HepG2 (cell line): ENCODE data around the gene ZNF138. TPM values are rescaled to one million over a fixed set of nuclear protein-coding genes. Genes with fewer than 3 reads are reported as not detected.

ENCODE experiments used
- CEBPG ChIP-seq: IDR thresholded peaks from 2 replicates; pipeline ENCODE4 v1.6.1; 2016
- DR1 ChIP-seq: sonication (generic); formaldehyde crosslinking; IDR thresholded peaks from 2 replicates; pipeline ENCODE4 v1.8.0; 2021; ENCODE audit warnings: mild to moderate bottlenecking, missing genetic modification reagents, inconsistent platforms
- HES4 ChIP-seq: sonication (generic); formaldehyde crosslinking; IDR thresholded peaks from 2 replicates; pipeline ENCODE4 v1.9.0; 2021; ENCODE audit warnings: mild to moderate bottlenecking, missing genetic modification reagents, borderline replicate concordance
- KAT8 ChIP-seq: IDR thresholded peaks from 2 replicates; pipeline ENCODE4 v1.6.1; 2016; ENCODE audit warnings: missing genetic modification reagents, missing compliant biosample characterization
- MIER3 ChIP-seq: IDR thresholded peaks from 2 replicates; pipeline ENCODE4 v1.6.1; 2016; ENCODE audit warnings: missing compliant biosample characterization, borderline replicate concordance
- MIXL1 ChIP-seq: IDR thresholded peaks from 2 replicates; pipeline ENCODE4 v1.6.1; 2016
- NFRKB ChIP-seq: fragments of 450-650 bp; IDR thresholded peaks from 2 replicates; pipeline ENCODE4 v1.6.1; 2017
- NPAS2 ChIP-seq: sonication (generic); formaldehyde crosslinking; IDR thresholded peaks from 2 replicates; pipeline ENCODE4 v1.8.0; 2022; ENCODE audit warnings: mild to moderate bottlenecking, missing genetic modification reagents, borderline replicate concordance
- NR2F1 ChIP-seq, 2 experiments: fragments of 450-650 bp in 1 of 2; formaldehyde crosslinking in 1 of 2; IDR thresholded peaks; 2 replicates each; pipeline versions ENCODE4 v1.5.0 to v1.6.1; 2016 to 2020; ENCODE audit warnings: mild to moderate bottlenecking in 1 of 2, missing compliant biosample characterization in 1 of 2, missing genetic modification reagents in 1 of 2, moderate library complexity in 1 of 2
- PAWR ChIP-seq: sonication (generic); formaldehyde crosslinking; IDR thresholded peaks from 2 replicates; pipeline ENCODE4 v1.4.0; 2020; ENCODE audit warnings: missing genetic modification reagents, mild to moderate bottlenecking, borderline replicate concordance
- PRMT3 ChIP-seq: sonication (generic); formaldehyde crosslinking; IDR thresholded peaks from 2 replicates; pipeline ENCODE4 v1.8.1; 2022; ENCODE audit warnings: low read depth, mild to moderate bottlenecking, moderate library complexity, missing genetic modification reagents, borderline replicate concordance
- RCOR2 ChIP-seq: IDR thresholded peaks from 2 replicates; pipeline ENCODE4 v1.6.1; 2016; ENCODE audit warnings: missing biosample characterization, missing genetic modification reagents
- SCMH1 ChIP-seq: sonication (generic); formaldehyde crosslinking; IDR thresholded peaks from 2 replicates; pipeline ENCODE4 v1.9.0; 2021; ENCODE audit warnings: missing genetic modification reagents, mild to moderate bottlenecking, borderline replicate concordance
- ZNF20 ChIP-seq: sonication (generic); formaldehyde crosslinking; IDR thresholded peaks from 2 replicates; pipeline ENCODE4 v1.4.0; 2020; ENCODE audit warnings: mild to moderate bottlenecking, moderate library complexity, missing genetic modification reagents
- ZNF205 ChIP-seq: IDR thresholded peaks from 2 replicates; pipeline ENCODE4 v1.6.1; 2018; ENCODE audit warnings: missing biosample characterization, missing genetic modification reagents
- ZNF7 ChIP-seq: IDR thresholded peaks from 2 replicates; pipeline ENCODE4 v1.6.1; 2016; ENCODE audit warnings: missing biosample characterization, missing genetic modification reagents
- ZSCAN21 ChIP-seq: sonication (generic); formaldehyde crosslinking; IDR thresholded peaks from 2 replicates; pipeline ENCODE4 v1.8.0; 2022; ENCODE audit warnings: mild to moderate bottlenecking, missing genetic modification reagents, moderate library complexity, borderline replicate concordance
- ZSCAN30 ChIP-seq: sonication (generic); formaldehyde crosslinking; IDR thresholded peaks from 2 replicates; pipeline ENCODE4 v1.5.0; 2020; ENCODE audit warnings: mild to moderate bottlenecking, missing genetic modification reagents
- polyA plus RNA-seq, 8 experiments: library from polyadenylated mRNA; depleted of rRNA in 3 of 8; stranded (reverse) in 7 of 8; unstranded in 1 of 8; fragments of >200 nt; fragmentation: Illumina TruSeq in 4 of 8; extraction: Trizol in 4 of 8; gene quantifications; 2 replicates each; pipeline versions ENCODE4 v1.2.1 to v1.2.3, GENCODE V29; 2011 to 2016; ENCODE audit warnings: low read depth in 4 of 8, missing spikeins in 1 of 8, mixed read lengths in 1 of 8; ENCODE audit not compliant: insufficient read depth in 1 of 8
- total RNA-seq, 5 experiments: library from RNA; depleted of rRNA; stranded (reverse); fragments of >200 nt; fragmentation: Illumina TruSeq; extraction: Trizol; gene quantifications; 2 replicates each; pipeline ENCODE4 v1.2.3, GENCODE V29; 2016; ENCODE audit warnings: low read depth in 1 of 5
- TF ChIP-seq, protein P1 (sequence below): sonication (generic); formaldehyde crosslinking; conservative IDR thresholded peaks from 2 replicates; pipeline ENCODE4 v1.8.1; 2023; ENCODE audit warnings: missing genetic modification reagents
- TF ChIP-seq, protein P2 (sequence below): IDR thresholded peaks from 2 replicates; pipeline ENCODE4 v1.6.1; 2016; ENCODE audit warnings: control low read depth
- TF ChIP-seq, protein P3 (sequence below): sonication (generic); formaldehyde crosslinking; IDR thresholded peaks from 2 replicates; pipeline ENCODE4 v1.5.1; 2020; ENCODE audit warnings: missing genetic modification reagents, mild to moderate bottlenecking, borderline replicate concordance
- TF ChIP-seq, protein P4 (sequence below): sonication (generic); formaldehyde crosslinking; IDR thresholded peaks from 2 replicates; pipeline ENCODE4 v1.5.1; 2020; ENCODE audit warnings: missing genetic modification reagents, mild to moderate bottlenecking, borderline replicate concordance
- TF ChIP-seq, protein P5 (sequence below): IDR thresholded peaks from 2 replicates; pipeline ENCODE4 v1.6.1; 2016; ENCODE audit warnings: mild to moderate bottlenecking, missing biosample characterization, missing genetic modification reagents
- TF ChIP-seq, protein P6 (sequence below): sonication (generic); formaldehyde crosslinking; IDR thresholded peaks from 2 replicates; pipeline ENCODE4 v1.4.0; 2020; ENCODE audit warnings: low read depth, mild to moderate bottlenecking, missing genetic modification reagents

Gene ZNF138
- total and polyA plus RNA-seq, 2 of the 13 experiments (the other 11 are each of a cell fraction or from before 2014, with no cell fraction given), result 2.7 to 5.8 TPM

DNA sequence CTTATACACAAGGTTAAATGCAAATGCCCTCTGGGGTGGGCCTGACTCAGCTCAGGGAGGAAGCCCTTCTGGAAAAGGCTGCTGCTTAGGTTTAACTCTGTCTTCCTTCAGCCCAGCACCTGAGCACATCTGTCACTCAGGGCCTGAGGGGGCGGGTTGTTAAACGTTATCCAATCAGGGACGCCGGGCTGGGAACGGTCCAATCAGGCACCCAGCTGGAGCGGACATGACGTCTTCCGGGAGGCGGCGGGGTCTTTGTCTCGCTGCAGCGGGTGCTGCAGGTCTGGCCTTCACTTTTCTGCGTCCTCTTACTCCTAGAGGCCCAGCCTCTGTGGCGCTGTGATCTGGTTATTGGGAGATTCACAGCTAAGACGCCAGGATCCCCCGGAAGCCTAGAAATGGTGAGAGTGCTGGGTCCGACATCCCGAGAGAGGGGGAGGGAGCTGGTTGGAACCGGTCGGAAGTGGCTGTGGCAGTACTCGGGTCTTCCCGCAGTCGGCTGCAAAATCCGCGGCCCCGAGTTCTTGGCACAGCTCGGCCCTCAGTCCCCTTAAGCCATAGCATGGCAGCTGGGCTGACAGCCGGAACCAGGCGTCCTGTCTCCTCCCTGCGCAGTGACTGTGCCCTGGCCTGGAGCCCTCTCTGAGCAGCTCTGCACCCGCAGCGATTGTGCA is at the start of gene ZNF138 (continued):
- TF ChIP-seq, protein P1, sequence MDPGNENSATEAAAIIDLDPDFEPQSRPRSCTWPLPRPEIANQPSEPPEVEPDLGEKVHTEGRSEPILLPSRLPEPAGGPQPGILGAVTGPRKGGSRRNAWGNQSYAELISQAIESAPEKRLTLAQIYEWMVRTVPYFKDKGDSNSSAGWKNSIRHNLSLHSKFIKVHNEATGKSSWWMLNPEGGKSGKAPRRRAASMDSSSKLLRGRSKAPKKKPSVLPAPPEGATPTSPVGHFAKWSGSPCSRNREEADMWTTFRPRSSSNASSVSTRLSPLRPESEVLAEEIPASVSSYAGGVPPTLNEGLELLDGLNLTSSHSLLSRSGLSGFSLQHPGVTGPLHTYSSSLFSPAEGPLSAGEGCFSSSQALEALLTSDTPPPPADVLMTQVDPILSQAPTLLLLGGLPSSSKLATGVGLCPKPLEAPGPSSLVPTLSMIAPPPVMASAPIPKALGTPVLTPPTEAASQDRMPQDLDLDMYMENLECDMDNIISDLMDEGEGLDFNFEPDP (CRISPR knock-in tag), result no peak
- TF ChIP-seq, protein P2, sequence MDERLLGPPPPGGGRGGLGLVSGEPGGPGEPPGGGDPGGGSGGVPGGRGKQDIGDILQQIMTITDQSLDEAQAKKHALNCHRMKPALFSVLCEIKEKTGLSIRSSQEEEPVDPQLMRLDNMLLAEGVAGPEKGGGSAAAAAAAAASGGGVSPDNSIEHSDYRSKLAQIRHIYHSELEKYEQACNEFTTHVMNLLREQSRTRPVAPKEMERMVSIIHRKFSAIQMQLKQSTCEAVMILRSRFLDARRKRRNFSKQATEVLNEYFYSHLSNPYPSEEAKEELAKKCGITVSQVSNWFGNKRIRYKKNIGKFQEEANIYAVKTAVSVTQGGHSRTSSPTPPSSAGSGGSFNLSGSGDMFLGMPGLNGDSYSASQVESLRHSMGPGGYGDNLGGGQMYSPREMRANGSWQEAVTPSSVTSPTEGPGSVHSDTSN (CRISPR knock-in tag), result peak; percentile 89
- TF ChIP-seq, protein P3, sequence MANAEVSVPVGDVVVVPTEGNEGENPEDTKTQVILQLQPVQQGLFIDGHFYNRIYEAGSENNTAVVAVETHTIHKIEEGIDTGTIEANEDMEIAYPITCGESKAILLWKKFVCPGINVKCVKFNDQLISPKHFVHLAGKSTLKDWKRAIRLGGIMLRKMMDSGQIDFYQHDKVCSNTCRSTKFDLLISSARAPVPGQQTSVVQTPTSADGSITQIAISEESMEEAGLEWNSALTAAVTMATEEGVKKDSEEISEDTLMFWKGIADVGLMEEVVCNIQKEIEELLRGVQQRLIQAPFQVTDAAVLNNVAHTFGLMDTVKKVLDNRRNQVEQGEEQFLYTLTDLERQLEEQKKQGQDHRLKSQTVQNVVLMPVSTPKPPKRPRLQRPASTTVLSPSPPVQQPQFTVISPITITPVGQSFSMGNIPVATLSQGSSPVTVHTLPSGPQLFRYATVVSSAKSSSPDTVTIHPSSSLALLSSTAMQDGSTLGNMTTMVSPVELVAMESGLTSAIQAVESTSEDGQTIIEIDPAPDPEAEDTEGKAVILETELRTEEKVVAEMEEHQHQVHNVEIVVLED (CRISPR knock-in tag), result peak; percentile 56; the same call in 1 of the 2 replicates
- TF ChIP-seq SCMH1 (CRISPR knock-in tag), result no peak
- TF ChIP-seq ZNF205 (CRISPR knock-in tag), result 0 out of 2 replicates have a peak, but pooled peaks have one; percentile 20
- TF ChIP-seq KAT8, result peak; percentile 84
- no peak for TF ChIP-seq ZSCAN21 (CRISPR knock-in tag)
- TF ChIP-seq DR1, result peak; percentile 49
- TF ChIP-seq, protein P4, sequence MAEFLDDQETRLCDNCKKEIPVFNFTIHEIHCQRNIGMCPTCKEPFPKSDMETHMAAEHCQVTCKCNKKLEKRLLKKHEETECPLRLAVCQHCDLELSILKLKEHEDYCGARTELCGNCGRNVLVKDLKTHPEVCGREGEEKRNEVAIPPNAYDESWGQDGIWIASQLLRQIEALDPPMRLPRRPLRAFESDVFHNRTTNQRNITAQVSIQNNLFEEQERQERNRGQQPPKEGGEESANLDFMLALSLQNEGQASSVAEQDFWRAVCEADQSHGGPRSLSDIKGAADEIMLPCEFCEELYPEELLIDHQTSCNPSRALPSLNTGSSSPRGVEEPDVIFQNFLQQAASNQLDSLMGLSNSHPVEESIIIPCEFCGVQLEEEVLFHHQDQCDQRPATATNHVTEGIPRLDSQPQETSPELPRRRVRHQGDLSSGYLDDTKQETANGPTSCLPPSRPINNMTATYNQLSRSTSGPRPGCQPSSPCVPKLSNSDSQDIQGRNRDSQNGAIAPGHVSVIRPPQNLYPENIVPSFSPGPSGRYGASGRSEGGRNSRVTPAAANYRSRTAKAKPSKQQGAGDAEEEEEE (CRISPR knock-in tag), result no peak
- no peak for TF ChIP-seq MIER3 (CRISPR knock-in tag)
- no peak for TF ChIP-seq NR2F1 (CRISPR knock-in tag; IDR thresholded peaks at IDR 0.05)
- TF ChIP-seq ZNF7, result no peak
- TF ChIP-seq, protein P5, sequence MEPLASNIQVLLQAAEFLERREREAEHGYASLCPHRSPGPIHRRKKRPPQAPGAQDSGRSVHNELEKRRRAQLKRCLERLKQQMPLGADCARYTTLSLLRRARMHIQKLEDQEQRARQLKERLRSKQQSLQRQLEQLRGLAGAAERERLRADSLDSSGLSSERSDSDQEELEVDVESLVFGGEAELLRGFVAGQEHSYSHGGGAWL, result no peak
- TF ChIP-seq, protein P6, sequence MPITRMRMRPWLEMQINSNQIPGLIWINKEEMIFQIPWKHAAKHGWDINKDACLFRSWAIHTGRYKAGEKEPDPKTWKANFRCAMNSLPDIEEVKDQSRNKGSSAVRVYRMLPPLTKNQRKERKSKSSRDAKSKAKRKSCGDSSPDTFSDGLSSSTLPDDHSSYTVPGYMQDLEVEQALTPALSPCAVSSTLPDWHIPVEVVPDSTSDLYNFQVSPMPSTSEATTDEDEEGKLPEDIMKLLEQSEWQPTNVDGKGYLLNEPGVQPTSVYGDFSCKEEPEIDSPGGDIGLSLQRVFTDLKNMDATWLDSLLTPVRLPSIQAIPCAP (CRISPR knock-in tag), result no peak
- TF ChIP-seq ZNF20 (CRISPR knock-in tag), result no peak
- no peak for TF ChIP-seq ZSCAN30
- no peak for TF ChIP-seq NPAS2 (CRISPR knock-in tag)
- no peak for TF ChIP-seq PRMT3 (CRISPR knock-in tag)
- TF ChIP-seq RCOR2 (CRISPR knock-in tag), result no peak
- TF ChIP-seq NFRKB, result no peak
- no peak for TF ChIP-seq MIXL1 (CRISPR knock-in tag)
- no peak for TF ChIP-seq PAWR (CRISPR knock-in tag)
- TF ChIP-seq CEBPG (CRISPR knock-in tag), result no peak
- peak; percentile 86 for TF ChIP-seq HES4 (CRISPR knock-in tag)
